Breast epithelium (tissue), 3 donors: Measurements from ENCODE around the gene PLPP7.
"Not testable (repeated sequence)": the region's sequence is repeated elsewhere in the genome, so short reads cannot be mapped to it uniquely, and the experiment has no call there.

Experiments used
- POLR2A ChIP-seq: fragments of 450-650 bp; IDR thresholded peaks from one replicate; pipeline ENCODE4 v1.6.1; 2016; ENCODE audit warnings: antibody characterized with exemption, mild to moderate bottlenecking, moderate library complexity
- TF ChIP-seq, protein P1 (sequence below), 3 donors: fragments of 450-650 bp; IDR thresholded peaks; one replicate each; pipeline ENCODE4 v1.5.1; 2016 to 2017; ENCODE audit warnings: antibody characterized with exemption in 3 of 3, mild to moderate bottlenecking in 3 of 3, moderate library complexity in 3 of 3

DNA sequence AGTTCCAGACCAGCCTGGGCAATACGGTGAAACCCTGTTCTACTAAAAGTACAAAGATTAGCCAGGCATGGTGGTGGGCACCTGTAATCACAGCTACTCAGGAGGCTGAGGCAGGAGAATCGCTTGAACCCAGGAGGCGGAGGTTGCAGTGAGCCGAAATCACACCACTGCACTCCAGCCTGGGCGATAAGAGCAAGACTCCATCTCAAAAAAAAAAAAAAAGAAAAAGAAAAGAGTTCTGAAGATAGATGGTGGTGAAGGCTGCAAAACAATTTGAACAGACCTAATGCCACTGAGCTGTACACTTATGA, 26.5 kb upstream of the PLPP7 start:
- TF ChIP-seq, protein P1, sequence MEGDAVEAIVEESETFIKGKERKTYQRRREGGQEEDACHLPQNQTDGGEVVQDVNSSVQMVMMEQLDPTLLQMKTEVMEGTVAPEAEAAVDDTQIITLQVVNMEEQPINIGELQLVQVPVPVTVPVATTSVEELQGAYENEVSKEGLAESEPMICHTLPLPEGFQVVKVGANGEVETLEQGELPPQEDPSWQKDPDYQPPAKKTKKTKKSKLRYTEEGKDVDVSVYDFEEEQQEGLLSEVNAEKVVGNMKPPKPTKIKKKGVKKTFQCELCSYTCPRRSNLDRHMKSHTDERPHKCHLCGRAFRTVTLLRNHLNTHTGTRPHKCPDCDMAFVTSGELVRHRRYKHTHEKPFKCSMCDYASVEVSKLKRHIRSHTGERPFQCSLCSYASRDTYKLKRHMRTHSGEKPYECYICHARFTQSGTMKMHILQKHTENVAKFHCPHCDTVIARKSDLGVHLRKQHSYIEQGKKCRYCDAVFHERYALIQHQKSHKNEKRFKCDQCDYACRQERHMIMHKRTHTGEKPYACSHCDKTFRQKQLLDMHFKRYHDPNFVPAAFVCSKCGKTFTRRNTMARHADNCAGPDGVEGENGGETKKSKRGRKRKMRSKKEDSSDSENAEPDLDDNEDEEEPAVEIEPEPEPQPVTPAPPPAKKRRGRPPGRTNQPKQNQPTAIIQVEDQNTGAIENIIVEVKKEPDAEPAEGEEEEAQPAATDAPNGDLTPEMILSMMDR (IDR thresholded peaks at IDR 0.05), result not testable (repeated sequence)
- TF ChIP-seq POLR2A, result not testable (repeated sequence)
